C4-2B (cell line): Measurements from ENCODE around the gene COL4A1.

ENCODE experiments used
- CTCF ChIP-seq: fragments of 450-650 bp; conservative IDR thresholded peaks from 2 replicates; pipeline ENCODE4 v1.5.1; 2017; ENCODE audit warnings: mild to moderate bottlenecking
- ZFX ChIP-seq: fragments of 450-650 bp; IDR thresholded peaks from 2 replicates; pipeline ENCODE4 v1.6.1; 2017

DNA sequence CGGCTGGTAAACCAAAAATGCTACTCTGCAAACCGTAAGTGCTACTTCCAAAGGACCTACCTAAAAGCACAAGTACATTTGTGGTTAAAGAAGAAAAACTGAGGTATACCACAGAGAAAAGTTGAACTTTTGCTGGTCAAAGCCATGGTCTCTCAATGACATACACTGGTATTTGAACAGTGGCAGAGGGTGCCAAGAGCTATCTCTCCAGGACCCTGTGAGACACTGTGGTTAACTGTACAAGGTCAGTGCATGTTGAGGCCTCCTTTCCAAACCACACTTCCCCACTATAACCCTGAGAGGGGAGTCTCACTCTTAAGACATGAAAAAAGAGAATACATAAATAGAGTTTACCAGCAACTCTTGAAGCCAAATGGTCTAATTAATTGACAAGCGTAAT is 49.5 kb downstream of the COL4A1 start:
- TF ChIP-seq CTCF (no peak), ZFX (no peak)
